NCI-H748 (cell line): ENCODE measurements around the gene PRTFDC1.

Experiments
- DNase-seq: peaks from one replicate; lab custom pipeline; 2025; ENCODE audit not compliant: unreplicated experiment; lab: John Stamatoyannopoulos, UW

Gene PRTFDC1

DNA sequence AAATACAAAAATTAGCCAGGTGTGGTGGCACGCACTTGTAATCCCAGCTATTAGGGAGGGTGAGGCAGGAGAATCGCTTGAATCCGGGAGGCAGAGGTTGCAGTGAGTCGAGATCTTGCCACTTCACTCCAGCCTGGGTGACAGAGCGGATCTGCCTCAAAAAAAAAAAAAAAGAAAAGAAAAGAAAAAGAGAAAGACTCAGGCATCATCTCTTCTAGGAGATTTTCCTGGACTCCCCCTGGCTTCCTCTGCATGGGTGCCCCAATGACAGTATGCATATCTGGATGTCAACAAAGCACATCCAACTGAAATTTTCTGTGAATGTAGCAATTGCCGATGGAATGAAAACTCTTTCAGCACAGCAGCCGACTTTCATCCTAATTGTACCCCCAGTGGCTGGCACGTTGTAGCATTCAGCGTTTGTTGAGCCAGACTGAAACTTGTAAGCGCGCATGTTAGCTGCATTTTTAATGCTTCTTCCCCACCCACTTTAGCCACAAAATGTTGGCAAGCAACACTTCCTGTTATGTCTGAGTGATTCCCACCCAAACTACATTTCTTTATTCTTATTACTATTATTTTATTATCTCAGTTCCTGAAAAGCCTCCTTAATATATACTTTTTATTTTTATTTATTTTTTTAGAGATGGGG, 70.2 kb downstream of the PRTFDC1 start:
- DNase-seq, result no peak

GRCh38 chr10:24879861-24880260, 72.5 kb downstream of the PRTFDC1 start:
- DNase-seq, result no peak

GRCh38 chr10:24874133-24874532, 78.3 kb downstream of the PRTFDC1 start:
- DNase-seq, result no peak

GRCh38 chr10:24873281-24873683, 79.1 kb downstream of the PRTFDC1 start:
- DNase-seq, result no peak

GRCh38 chr10:24872790-24873182, 79.6 kb downstream of the PRTFDC1 start:
- DNase-seq, result no peak

DNA sequence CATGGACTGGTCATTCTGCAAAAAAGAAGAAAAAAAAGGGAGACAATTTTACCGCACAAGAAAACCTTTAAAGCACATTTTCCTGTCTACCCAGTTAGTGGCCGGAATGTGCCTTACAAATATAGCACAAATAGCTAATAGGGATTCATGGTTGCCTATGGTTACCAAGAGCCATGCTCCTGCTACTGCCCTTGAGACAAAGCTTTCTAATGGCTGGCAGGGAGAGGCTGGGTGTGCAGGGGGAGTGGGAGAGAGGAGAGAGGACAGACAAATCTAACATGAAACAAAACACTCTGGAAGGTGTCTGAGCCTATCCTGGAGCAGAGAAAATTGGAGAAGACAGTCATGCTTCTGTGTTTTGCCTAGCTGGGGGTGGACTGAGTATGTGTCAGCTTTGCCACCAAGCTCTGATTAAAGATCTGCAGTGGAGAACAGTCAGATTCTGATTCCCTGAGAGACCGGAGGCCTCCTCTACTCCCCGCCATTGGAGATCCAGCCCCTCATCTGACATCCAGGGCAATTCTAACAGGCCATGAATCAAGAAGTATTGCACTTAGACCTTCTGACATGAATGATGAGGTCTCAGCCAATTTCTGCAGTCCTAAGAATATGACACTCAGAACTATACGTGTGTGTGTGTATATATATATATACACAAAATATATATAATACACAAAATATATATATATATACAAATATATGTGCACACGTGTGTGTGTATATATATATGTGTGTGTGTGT, 80.2 kb downstream of the PRTFDC1 start:
- DNase-seq, result peak; percentile 25

GRCh38 chr10:24871011-24871935, 81.1 kb downstream of the PRTFDC1 start:
- no peak for DNase-seq

- DNase-seq, result peak; percentile 39
Observed at GRCh38 chr10:24869354-24870015, 82.9 kb downstream of the PRTFDC1 start.

DNA sequence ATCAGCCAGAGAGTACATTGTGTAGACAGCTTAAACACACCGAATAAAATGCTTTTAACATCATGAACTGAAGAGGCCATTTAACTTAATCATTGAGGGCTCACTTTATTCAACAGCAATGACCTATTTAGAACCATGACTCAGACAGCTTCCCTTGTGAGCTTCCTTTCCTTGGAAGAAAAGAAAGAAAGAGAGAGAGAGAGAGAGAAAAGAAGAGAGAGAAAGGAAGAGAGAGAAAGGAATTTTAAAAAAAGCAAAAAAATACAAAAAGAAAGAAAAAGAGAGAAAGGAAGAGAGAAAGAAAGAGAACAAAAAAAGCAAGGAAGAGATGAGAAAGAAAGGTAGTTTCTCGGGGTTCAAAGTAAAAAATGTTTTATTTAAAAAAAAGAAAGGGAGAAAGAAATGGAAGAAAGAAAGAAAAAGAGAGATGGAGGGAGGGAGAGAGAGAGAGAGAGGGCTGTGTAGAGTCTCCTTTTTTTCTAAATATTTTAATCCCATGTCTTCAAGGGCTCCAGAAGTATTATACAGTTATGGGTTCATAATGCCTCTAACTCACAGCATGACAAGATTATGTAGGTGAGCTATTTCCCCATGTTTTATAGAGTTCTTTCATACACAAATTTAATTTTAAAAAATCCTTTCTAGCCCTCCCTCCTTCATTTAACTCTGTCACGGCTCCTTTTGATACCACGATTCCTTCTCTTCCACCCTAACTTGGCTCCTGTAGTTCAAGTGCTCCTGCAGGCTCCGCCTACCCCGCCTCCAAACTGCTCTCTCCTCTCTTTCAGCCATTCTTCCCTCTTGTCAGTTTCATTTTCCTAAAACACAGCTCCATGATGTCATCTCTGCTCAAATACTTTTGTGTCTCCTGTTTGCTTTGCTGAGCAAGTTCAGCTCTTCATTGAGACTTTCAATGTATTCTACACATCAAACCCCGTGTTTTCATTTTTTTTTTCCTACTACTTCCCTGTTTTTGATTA, 85.5 kb downstream of the PRTFDC1 start:
- peak; percentile 7 for DNase-seq

DNA sequence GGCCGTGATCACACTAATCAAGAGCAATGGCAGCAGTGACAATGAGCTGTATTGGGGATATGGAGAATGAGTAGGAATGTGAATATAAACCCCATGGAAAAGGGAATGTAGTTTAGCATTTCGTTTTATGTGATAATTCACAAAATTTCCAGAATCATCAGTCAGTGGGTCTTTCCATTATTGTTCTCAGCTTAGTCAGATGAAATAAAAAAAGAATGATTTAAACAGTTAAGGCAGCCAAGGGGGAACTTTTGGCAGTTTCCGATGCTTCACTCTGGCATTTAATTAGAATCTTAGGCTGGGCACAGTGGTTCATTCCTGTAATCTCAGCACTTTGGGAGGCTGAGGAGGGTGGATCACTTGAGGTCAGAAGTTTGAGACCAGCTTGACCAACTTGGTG, 86.6 kb downstream of the PRTFDC1 start:
- DNase-seq, result no peak

GRCh38 chr10:24862589-24862988, 89.8 kb downstream of the PRTFDC1 start:
- DNase-seq, result no peak

DNA sequence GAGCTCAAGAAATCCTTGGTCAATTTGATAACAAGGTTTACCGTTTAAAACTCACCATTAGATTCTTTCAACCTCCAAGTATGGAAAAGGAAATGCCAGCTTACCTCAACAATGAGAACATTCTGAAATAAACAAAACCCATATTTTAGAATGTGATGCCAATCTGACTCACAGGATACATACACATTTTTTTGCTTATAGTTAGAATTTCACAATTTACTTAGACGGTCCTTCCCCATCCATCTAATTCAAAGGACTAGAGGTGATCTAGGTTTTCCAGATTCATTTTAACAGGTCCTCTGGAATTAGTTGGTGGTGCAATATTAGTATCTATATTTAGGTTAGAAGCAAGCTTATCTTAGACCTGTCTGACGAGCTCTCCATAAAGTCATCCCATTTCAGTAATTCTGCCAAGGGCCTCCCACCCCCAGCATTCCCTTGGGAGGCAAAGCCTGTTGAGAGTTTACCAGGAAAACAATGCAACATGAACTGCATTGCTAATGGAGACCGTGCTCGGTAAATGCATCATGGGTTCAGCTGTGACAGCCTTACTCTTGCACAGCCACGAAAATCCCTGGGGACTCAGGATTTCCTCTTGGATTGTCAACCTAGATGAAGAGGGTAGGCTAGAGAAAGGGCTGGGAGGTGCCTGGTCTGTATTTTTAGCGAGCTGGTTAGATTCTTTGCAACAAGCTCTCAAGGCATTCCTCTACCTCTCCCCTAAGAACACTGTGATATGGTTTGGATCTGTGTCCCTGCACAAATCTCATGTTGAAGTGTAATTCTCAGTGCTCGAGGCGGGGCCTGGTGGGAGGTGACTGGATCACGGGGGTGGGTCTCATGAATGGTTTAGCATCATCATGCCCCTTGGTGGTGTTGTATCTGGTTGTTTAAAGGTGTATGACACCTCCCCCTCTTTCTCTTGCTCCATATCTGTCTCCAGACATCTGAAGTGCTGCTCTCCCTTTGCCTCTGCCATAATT, 93.8 kb downstream of the PRTFDC1 start:
- DNase-seq, result no peak

DNA sequence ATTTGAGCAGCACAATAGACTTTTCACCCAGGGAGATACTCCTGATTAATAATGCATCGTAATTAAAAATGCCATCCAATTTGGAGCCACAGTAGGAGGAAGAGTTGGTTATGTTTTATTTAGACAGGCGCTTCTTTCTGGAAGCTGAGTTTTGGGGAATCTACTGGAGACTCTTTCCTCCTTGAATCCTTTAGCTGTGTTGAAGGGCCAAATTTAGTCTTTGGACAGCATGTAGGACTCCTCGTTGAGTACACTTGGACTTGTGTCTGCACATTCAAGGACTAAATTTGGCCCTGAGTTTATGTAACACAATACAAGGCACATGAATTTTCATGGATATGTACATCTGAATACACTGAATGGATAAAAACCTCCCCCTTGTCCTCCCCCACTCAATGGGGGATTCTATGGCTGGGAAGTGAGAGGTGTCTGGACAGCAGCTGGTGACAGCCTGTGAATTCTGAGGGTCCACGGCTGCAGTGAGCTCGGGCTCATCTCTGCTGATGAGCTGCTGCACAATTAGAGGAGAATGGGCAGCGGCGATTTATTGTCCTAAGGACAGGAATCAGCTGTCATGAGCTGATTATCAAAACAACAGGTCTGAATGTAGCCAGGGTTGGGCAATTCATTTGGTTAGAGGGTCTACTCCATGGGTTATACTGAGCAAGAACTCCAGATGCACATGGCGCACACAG, 95.2 kb downstream of the PRTFDC1 start:
- peak; percentile 54 for DNase-seq

DNA sequence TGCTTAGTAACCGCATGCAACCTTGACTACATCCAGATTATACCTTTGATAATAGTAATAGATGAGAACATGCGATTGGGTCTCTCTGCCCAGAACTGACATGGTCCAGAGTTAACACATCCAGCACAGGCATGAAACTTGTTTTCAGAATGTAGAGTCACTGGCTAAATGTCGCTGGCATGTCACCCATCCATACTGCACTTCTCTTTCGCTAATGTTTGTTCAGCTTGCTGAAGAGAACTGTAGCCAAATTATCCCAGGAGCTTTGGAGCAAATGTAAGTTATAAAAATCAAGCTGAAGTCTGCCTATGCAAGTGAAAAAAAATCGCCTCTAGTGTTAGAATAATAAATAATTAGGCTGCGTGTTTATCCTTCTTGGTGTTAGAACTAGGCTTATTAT, 98.2 kb downstream of the PRTFDC1 start:
- no peak for DNase-seq

DNA sequence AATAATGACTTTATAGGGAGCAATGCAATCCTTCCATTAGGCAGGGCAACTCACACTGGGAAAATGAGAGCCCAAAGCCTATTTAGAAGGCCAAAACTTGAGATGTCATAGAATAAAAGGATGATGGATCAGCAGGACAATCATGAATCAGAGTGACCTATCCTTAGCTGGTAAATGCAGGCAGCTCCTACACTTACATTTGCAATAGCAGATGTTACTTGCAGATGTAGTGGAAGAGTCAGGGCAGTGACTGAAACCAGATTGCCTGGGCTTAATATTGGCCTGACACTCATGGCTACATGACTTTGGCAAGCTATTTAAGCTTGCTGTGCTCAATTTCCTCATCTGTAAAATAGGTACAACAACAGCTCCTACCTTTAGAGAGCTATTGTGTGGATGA, 98.7 kb downstream of the PRTFDC1 start:
- no peak for DNase-seq

GRCh38 chr10:24851629-24852028, 100.8 kb downstream of the PRTFDC1 start:
- DNase-seq, result peak; percentile 85

DNA sequence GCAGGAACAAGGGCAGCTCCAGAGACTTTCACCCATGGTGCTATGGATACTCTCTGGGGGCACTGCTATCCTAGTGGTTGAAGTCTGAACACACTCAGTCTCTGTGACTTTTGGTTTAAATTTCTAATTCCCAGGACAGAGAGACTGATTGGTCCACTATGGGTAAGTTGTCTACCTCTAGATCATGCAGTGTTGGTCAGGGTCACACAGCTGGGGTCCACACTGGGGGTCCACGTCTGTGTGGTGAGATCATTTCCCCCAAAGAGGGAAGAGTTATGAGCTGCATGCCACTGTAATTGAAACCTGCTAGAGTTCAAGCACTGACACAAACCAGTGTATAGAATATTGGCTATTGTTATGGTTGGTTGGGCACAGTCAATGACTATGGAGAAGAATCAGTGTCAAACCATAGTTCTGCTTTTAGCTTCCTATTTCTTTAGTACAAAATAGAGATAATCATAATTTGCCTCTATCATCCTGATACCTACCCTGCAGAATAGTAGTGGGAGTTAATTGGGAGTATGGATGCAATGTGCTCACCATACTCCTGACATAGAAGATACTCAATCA, 101.6 kb downstream of the PRTFDC1 start:
- no peak for DNase-seq
